IPS-NIHi7 (cell line): ENCODE data around the gene PRKN.

ENCODE experiments used
- DNase-seq: peaks from one replicate; pipeline ENCODE4 v3.0.0; 2012; ENCODE audit warnings: mixed read lengths; ENCODE audit errors: extremely low spot score

PRKN gene

GRCh38 chr6:162615016-162615705 lies 112.4 kb downstream of the PRKN start:
- DNase-seq, result no peak

- DNase-seq, result no peak
These were observed 114.3 kb downstream of the PRKN start for GRCh38 chr6:162613310-162613709.

GRCh38 chr6:162612613-162613012 lies 115.0 kb downstream of the PRKN start:
- peak; percentile 24 for DNase-seq

- no peak for DNase-seq
These were observed 117.2 kb downstream of the PRKN start for GRCh38 chr6:162610351-162610750.

- no peak for DNase-seq
These were observed 121.7 kb downstream of the PRKN start for GRCh38 chr6:162605881-162606280.

- DNase-seq, result no peak
These were observed 124.1 kb downstream of the PRKN start for GRCh38 chr6:162603231-162604015.

GRCh38 chr6:162602759-162603158 lies 124.8 kb downstream of the PRKN start:
- DNase-seq, result no peak

- no peak for DNase-seq
These were observed 130.9 kb downstream of the PRKN start for GRCh38 chr6:162596676-162597075.

- no peak for DNase-seq
These were observed 136.0 kb downstream of the PRKN start for GRCh38 chr6:162591517-162591916.

- no peak for DNase-seq
These were observed 145.4 kb downstream of the PRKN start for GRCh38 chr6:162581988-162582780.

GRCh38 chr6:162580619-162581018 lies 146.9 kb downstream of the PRKN start:
- DNase-seq, result peak; percentile 24

- DNase-seq, result no peak
These were observed 151.6 kb downstream of the PRKN start for GRCh38 chr6:162576016-162576415.

- DNase-seq, result no peak
These were observed 155.3 kb downstream of the PRKN start for GRCh38 chr6:162572240-162572639.

GRCh38 chr6:162568266-162568665 lies 159.3 kb downstream of the PRKN start:
- DNase-seq, result no peak

- no peak for DNase-seq
These were observed 165.5 kb downstream of the PRKN start for GRCh38 chr6:162562041-162562440.

- no peak for DNase-seq
These were observed 166.7 kb downstream of the PRKN start for GRCh38 chr6:162560891-162561290.

GRCh38 chr6:162554531-162554930 lies 173.0 kb downstream of the PRKN start:
- no peak for DNase-seq

GRCh38 chr6:162546905-162547304 lies 180.7 kb downstream of the PRKN start:
- no peak for DNase-seq

GRCh38 chr6:162543221-162543620 lies 184.3 kb downstream of the PRKN start:
- peak; percentile 71 for DNase-seq

GRCh38 chr6:162541019-162541601 lies 186.5 kb downstream of the PRKN start:
- no peak for DNase-seq

- DNase-seq, result no peak
These were observed 188.2 kb downstream of the PRKN start for GRCh38 chr6:162539321-162539720.

GRCh38 chr6:162538643-162539064 lies 188.9 kb downstream of the PRKN start:
- DNase-seq, result no peak
